Lower lobe of right lung (tissue), 2 donors: ENCODE data around the gene AMER3. TPM values are rescaled to one million over a fixed set of nuclear protein-coding genes. Genes with fewer than 3 reads are reported as not detected.

Source experiments
- ATAC-seq, 2 donors: fragments of 200-7000 bp; cut with Tn5 transposase; one replicate each; pipeline ENCODE4 v1.9.1; 2020 to 2022; ENCODE audit warnings: mild to moderate bottlenecking in 2 of 2, moderate library complexity in 2 of 2
- DNase-seq: peaks from one replicate; pipeline ENCODE4 v3.0.0-alpha.2; 2020
- H3K27ac ChIP-seq: fragments of 200-600 bp; one replicate; pipeline ENCODE4 v1.8.0; 2022
- H3K27me3 ChIP-seq: fragments of 200-600 bp; one replicate; pipeline ENCODE4 v1.8.0; 2022; ENCODE audit warnings: low read depth
- H3K36me3 ChIP-seq: fragments of 200-600 bp; one replicate; pipeline ENCODE4 v1.8.0; 2022; ENCODE audit warnings: mild to moderate bottlenecking
- H3K4me1 ChIP-seq: fragments of 200-600 bp; one replicate; pipeline ENCODE4 v1.8.0; 2022
- H3K4me3 ChIP-seq: fragments of 200-600 bp; one replicate; pipeline ENCODE4 v1.8.0; 2022; ENCODE audit warnings: mild to moderate bottlenecking
- H3K9me3 ChIP-seq: fragments of 200-600 bp; one replicate; pipeline ENCODE4 v1.8.0; 2022
- intact Hi-C: fragments of 100-400 bp; cut with DNase I; formaldehyde crosslinking; loops from one replicate; pipeline ENCODE4 v1.11.0; 2022
- total RNA-seq: library from RNA; stranded (reverse); fragmentation: NEBNext Ultra II Directional; extraction: Animal tissue kit (Norgen Biotek cat#: 25700); gene quantifications from one replicate; pipeline ENCODE4 v1.2.1, GENCODE V29; 2021
- TF ChIP-seq, protein P1 (sequence below): fragments of 200-600 bp; IDR thresholded peaks from one replicate; pipeline ENCODE4 v1.8.0; 2022; ENCODE audit warnings: antibody characterized with exemption, mild to moderate bottlenecking
- donor health status: DM: no; HTN: yes; CAD: no; lungs with severe emphysema.

The AMER3 gene
- total RNA-seq, 1 donor from 2014 or later = not detected

- H3K27me3 ChIP-seq = peaks cover 19% of the 10 kb centered on the region
- H3K4me3 ChIP-seq = no peak overlapping the region
- DNase-seq (no peak), ATAC-seq (no peak)
- H3K27ac ChIP-seq = no peak overlapping the region
- TF ChIP-seq, protein P1, sequence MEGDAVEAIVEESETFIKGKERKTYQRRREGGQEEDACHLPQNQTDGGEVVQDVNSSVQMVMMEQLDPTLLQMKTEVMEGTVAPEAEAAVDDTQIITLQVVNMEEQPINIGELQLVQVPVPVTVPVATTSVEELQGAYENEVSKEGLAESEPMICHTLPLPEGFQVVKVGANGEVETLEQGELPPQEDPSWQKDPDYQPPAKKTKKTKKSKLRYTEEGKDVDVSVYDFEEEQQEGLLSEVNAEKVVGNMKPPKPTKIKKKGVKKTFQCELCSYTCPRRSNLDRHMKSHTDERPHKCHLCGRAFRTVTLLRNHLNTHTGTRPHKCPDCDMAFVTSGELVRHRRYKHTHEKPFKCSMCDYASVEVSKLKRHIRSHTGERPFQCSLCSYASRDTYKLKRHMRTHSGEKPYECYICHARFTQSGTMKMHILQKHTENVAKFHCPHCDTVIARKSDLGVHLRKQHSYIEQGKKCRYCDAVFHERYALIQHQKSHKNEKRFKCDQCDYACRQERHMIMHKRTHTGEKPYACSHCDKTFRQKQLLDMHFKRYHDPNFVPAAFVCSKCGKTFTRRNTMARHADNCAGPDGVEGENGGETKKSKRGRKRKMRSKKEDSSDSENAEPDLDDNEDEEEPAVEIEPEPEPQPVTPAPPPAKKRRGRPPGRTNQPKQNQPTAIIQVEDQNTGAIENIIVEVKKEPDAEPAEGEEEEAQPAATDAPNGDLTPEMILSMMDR = no peak
- intact Hi-C loops = no loop called here
- no peaks in the 10 kb centered on the region for H3K9me3 ChIP-seq
- no peaks in the 10 kb centered on the region for H3K36me3 ChIP-seq
- no peaks in the 10 kb centered on the region for H3K4me1 ChIP-seq
Measured at GRCh38 chr2:130762910-130763385, 7.6 kb downstream of the AMER3 start.

DNA sequence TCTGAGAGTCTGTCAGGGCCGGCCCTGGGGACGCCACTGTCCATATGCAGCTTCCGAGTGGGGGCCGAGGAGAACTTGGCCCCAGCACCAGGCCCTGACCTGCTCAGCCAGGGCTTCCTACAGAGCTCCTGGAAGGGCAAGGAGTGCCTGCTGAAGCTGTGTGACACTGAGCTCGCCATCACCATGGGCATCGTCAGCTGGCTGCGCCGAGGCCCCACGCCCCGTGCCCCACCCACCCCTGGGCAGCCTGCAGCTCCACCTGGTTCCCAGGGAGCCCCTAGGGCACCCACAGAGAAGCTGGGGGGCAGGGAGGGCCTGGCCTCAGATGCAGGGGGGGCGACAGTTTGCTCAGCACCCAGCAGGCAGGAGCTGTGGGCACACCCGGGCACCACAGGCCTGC lies 8.1 kb downstream of the AMER3 start:
- Histone ChIP-seq H3K4me1 (no peaks in the 10 kb centered on the region), H3K27ac (no peak overlapping the region), H3K27me3 (peaks cover 17% of the 10 kb centered on the region), H3K36me3 (no peaks in the 10 kb centered on the region), H3K4me3 (no peak overlapping the region), H3K9me3 (no peaks in the 10 kb centered on the region)
- intact Hi-C loops = no loop called here
- TF ChIP-seq, protein P1 = no peak
- ATAC-seq (no peak), DNase-seq (no peak)

GRCh38 chr2:130764035-130764820 lies 8.9 kb downstream of the AMER3 start:
- H3K27me3 ChIP-seq = peaks cover 9% of the 10 kb centered on the region
- no peaks in the 10 kb centered on the region for H3K4me1 ChIP-seq
- H3K9me3 ChIP-seq = no peaks in the 10 kb centered on the region
- ATAC-seq (no peak), DNase-seq (no peak)
- no peak overlapping the region for H3K27ac ChIP-seq
- TF ChIP-seq, protein P1 = no peak
- intact Hi-C loops = no loop called here
- H3K36me3 ChIP-seq = no peaks in the 10 kb centered on the region
- no peak overlapping the region for H3K4me3 ChIP-seq

- ATAC-seq = no peak
Measured at GRCh38 chr2:130764821-130765115, 9.4 kb downstream of the AMER3 start.

DNA sequence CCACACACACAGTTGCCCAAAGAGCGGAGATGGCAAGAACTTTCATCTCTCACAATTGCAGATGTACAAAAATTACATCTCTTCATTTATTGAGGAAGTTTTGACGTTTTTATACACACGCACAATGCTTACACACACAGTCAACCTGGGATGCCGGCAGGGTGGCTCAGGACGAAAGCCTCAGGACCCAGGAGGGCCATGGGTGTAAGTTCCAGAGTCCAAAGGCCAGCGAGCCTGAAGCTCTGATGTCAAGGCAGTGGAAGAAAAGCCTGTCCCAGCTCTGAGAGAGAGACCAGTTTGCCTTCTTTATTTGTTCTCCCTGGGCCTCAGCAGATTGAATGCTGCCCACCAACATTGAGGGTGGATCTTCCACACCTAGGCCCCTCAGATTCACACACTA lies 10.1 kb downstream of the AMER3 start:
- H3K4me3 ChIP-seq = no peak overlapping the region
- no peaks in the 10 kb centered on the region for H3K36me3 ChIP-seq
- H3K4me1 ChIP-seq = no peaks in the 10 kb centered on the region
- intact Hi-C loops = no loop called here
- H3K9me3 ChIP-seq = no peaks in the 10 kb centered on the region
- ATAC-seq (no peak), DNase-seq (no peak)
- TF ChIP-seq, protein P1 = no peak
- H3K27ac ChIP-seq = no peak overlapping the region
- peaks cover under 1% of the 10 kb centered on the region for H3K27me3 ChIP-seq

More at GRCh38 chr2:130764821-130765115, 9.4 kb downstream of the AMER3 start:
- Histone ChIP-seq H3K9me3 (no peaks in the 10 kb centered on the region), H3K27me3 (peaks cover 7% of the 10 kb centered on the region), H3K4me3 (no peak overlapping the region), H3K36me3 (no peaks in the 10 kb centered on the region), H3K27ac (no peak overlapping the region), H3K4me1 (no peaks in the 10 kb centered on the region)
- no peak for DNase-seq
- intact Hi-C loops = no loop called here
- TF ChIP-seq, protein P1 = no peak
